HUES48 (cell line): ENCODE results near the gene CELF4.

Experiments
- H3K27ac ChIP-seq: one replicate; pipeline ENCODE4 v1.7.0; 2013; ENCODE audit warnings: low read depth, low read length, inconsistent platforms
- H3K27me3 ChIP-seq: 2 replicates; pipeline ENCODE4 v1.6.1; 2013; ENCODE audit warnings: mild to moderate bottlenecking, low read length; ENCODE audit not compliant: control insufficient read depth, insufficient read depth
- H3K36me3 ChIP-seq: 2 replicates; pipeline ENCODE4 v1.6.1; 2013; ENCODE audit warnings: low read length; ENCODE audit not compliant: control insufficient read depth, insufficient read depth
- H3K4me1 ChIP-seq: 2 replicates; pipeline ENCODE4 v1.6.1; 2013; ENCODE audit warnings: mild to moderate bottlenecking, low read length; ENCODE audit not compliant: control insufficient read depth, insufficient read depth
- H3K4me3 ChIP-seq: 2 replicates; pipeline ENCODE4 v1.5.1; 2013; ENCODE audit warnings: mild to moderate bottlenecking, low read depth, low read length
- H3K9ac ChIP-seq: 2 replicates; pipeline ENCODE4 v1.6.1; 2013; ENCODE audit warnings: mild to moderate bottlenecking, low read depth, low read length, moderate library complexity
- H3K9me3 ChIP-seq: 2 replicates; pipeline ENCODE4 v1.6.1; 2013; ENCODE audit warnings: low read length; ENCODE audit not compliant: control insufficient read depth, insufficient read depth

Gene CELF4

GRCh38 chr18:37443325-37444055, 122.1 kb downstream of the CELF4 start:
- Histone ChIP-seq H3K36me3 (no peaks in the 10 kb centered on the region), H3K9me3 (no peaks in the 10 kb centered on the region), H3K9ac (no peak overlapping the region), H3K27ac (no peak overlapping the region), H3K4me1 (peaks cover 13% of the 10 kb centered on the region; the same call in 1 of the 2 replicates), H3K27me3 (no peaks in the 10 kb centered on the region), H3K4me3 (no peak overlapping the region)

GRCh38 chr18:37442477-37442876, 123.1 kb downstream of the CELF4 start:
- no peaks in the 10 kb centered on the region for H3K9me3 ChIP-seq
- H3K9ac ChIP-seq = no peak overlapping the region
- H3K4me3 ChIP-seq = no peak overlapping the region
- H3K36me3 ChIP-seq = no peaks in the 10 kb centered on the region
- no peak overlapping the region for H3K27ac ChIP-seq
- H3K4me1 ChIP-seq = peaks cover 13% of the 10 kb centered on the region; the same call in 1 of the 2 replicates
- no peaks in the 10 kb centered on the region for H3K27me3 ChIP-seq

- Histone ChIP-seq H3K4me1 (peaks cover 13% of the 10 kb centered on the region; the same call in 1 of the 2 replicates), H3K4me3 (no peak overlapping the region), H3K9ac (no peak overlapping the region), H3K9me3 (no peaks in the 10 kb centered on the region), H3K36me3 (no peaks in the 10 kb centered on the region), H3K27me3 (no peaks in the 10 kb centered on the region), H3K27ac (no peak overlapping the region)
These were observed 123.8 kb downstream of the CELF4 start for GRCh38 chr18:37441821-37442220.

- Histone ChIP-seq H3K4me3 (no peak overlapping the region), H3K4me1 (peaks cover 13% of the 10 kb centered on the region; the same call in 1 of the 2 replicates), H3K27me3 (no peaks in the 10 kb centered on the region), H3K36me3 (no peaks in the 10 kb centered on the region), H3K9ac (no peak overlapping the region), H3K9me3 (no peaks in the 10 kb centered on the region), H3K27ac (no peak overlapping the region)
These were observed 125.4 kb downstream of the CELF4 start for GRCh38 chr18:37440206-37440605.

- Histone ChIP-seq H3K9me3 (no peaks in the 10 kb centered on the region), H3K4me1 (peaks cover 10% of the 10 kb centered on the region; the same call in 1 of the 2 replicates), H3K4me3 (no peak overlapping the region), H3K27ac (no peak overlapping the region), H3K9ac (no peak overlapping the region), H3K36me3 (no peaks in the 10 kb centered on the region), H3K27me3 (no peaks in the 10 kb centered on the region)
These were observed 127.0 kb downstream of the CELF4 start for GRCh38 chr18:37438417-37439180.

GRCh38 chr18:37435996-37436395, 129.6 kb downstream of the CELF4 start:
- H3K27ac ChIP-seq = no peak overlapping the region
- no peaks in the 10 kb centered on the region for H3K36me3 ChIP-seq
- no peak overlapping the region for H3K9ac ChIP-seq
- no peaks in the 10 kb centered on the region for H3K27me3 ChIP-seq
- H3K4me1 ChIP-seq = no peaks in the 10 kb centered on the region; the same call in 1 of the 2 replicates
- no peak overlapping the region for H3K4me3 ChIP-seq
- H3K9me3 ChIP-seq = no peaks in the 10 kb centered on the region

- no peak overlapping the region for H3K27ac ChIP-seq
- no peaks in the 10 kb centered on the region for H3K9me3 ChIP-seq
- no peak overlapping the region for H3K4me3 ChIP-seq
- no peaks in the 10 kb centered on the region for H3K27me3 ChIP-seq
- no peaks in the 10 kb centered on the region for H3K36me3 ChIP-seq
- no peak overlapping the region for H3K9ac ChIP-seq
- peaks cover 6% of the 10 kb centered on the region; the same call in 1 of the 2 replicates for H3K4me1 ChIP-seq
These were observed 130.3 kb downstream of the CELF4 start for GRCh38 chr18:37435150-37435867.

GRCh38 chr18:37434161-37434860, 131.3 kb downstream of the CELF4 start:
- Histone ChIP-seq H3K27ac (no peak overlapping the region), H3K27me3 (no peaks in the 10 kb centered on the region), H3K4me3 (no peak overlapping the region), H3K9ac (no peak overlapping the region), H3K9me3 (no peaks in the 10 kb centered on the region), H3K4me1 (peaks cover 6% of the 10 kb centered on the region; the same call in 1 of the 2 replicates), H3K36me3 (no peaks in the 10 kb centered on the region)

- no peak overlapping the region for H3K4me3 ChIP-seq
- H3K27ac ChIP-seq = no peak overlapping the region
- H3K36me3 ChIP-seq = no peaks in the 10 kb centered on the region
- no peaks in the 10 kb centered on the region for H3K9me3 ChIP-seq
- H3K9ac ChIP-seq = no peak overlapping the region
- H3K27me3 ChIP-seq = no peaks in the 10 kb centered on the region
- peaks cover 6% of the 10 kb centered on the region; the same call in 1 of the 2 replicates for H3K4me1 ChIP-seq
These were observed 133.0 kb downstream of the CELF4 start for GRCh38 chr18:37432436-37433195.
